Fibroblast of the aortic adventitia (primary cell): ENCODE results near the gene PGAM4. TPM values are rescaled to one million over a fixed set of nuclear protein-coding genes. Genes with fewer than 3 reads are reported as not detected.
"Not testable (repeated sequence)": the region's sequence is repeated elsewhere in the genome, so short reads cannot be mapped to it uniquely, and the experiment has no call there.

Source experiments
- DNase-seq: peaks from one replicate; pipeline ENCODE4 v3.0.0-alpha.2; 2010; ENCODE audit warnings: low read depth
- H3K4me3 ChIP-seq: 2 replicates; pipeline ENCODE4 v1.5.1; 2011; ENCODE audit warnings: low read depth, mild to moderate bottlenecking, control low read depth, low read length, moderate library complexity
- total RNA-seq: library from RNA; depleted of rRNA; stranded (reverse); fragments of >200 nt; gene quantifications from 2 replicates; pipeline ENCODE4 v1.2.3, GENCODE V29; 2012; ENCODE audit warnings: low replicate concordance
- TF ChIP-seq, protein P1 (sequence below): IDR thresholded peaks from 2 replicates; pipeline ENCODE4 v1.5.1; 2011; ENCODE audit warnings: mild to moderate bottlenecking, low read length, control low read depth, inconsistent platforms; ENCODE audit not compliant: insufficient read depth

Gene PGAM4
- total RNA-seq, 1 donor = not detected

DNA sequence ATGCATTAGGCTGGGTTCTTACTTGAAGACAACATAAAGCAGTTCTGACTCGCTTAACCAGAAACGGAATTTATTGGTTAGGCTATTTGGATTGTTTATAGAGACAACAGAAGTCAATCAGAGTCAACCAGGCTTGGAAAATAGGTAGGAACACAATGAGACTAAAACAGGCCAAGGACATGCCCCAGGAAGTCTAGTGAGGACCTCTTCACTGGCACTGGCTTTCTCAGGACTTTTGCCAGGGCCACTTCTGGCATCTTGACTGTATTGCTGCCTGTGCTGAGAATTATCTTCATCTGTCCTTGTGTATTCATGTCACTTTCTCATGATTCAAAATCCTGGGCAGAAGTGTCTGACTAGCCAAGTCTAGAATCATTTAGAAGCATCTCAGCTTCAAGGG lies 19.6 kb downstream of the PGAM4 start:
- no peak overlapping the region for H3K4me3 ChIP-seq
- no peak for DNase-seq
- TF ChIP-seq, protein P1, sequence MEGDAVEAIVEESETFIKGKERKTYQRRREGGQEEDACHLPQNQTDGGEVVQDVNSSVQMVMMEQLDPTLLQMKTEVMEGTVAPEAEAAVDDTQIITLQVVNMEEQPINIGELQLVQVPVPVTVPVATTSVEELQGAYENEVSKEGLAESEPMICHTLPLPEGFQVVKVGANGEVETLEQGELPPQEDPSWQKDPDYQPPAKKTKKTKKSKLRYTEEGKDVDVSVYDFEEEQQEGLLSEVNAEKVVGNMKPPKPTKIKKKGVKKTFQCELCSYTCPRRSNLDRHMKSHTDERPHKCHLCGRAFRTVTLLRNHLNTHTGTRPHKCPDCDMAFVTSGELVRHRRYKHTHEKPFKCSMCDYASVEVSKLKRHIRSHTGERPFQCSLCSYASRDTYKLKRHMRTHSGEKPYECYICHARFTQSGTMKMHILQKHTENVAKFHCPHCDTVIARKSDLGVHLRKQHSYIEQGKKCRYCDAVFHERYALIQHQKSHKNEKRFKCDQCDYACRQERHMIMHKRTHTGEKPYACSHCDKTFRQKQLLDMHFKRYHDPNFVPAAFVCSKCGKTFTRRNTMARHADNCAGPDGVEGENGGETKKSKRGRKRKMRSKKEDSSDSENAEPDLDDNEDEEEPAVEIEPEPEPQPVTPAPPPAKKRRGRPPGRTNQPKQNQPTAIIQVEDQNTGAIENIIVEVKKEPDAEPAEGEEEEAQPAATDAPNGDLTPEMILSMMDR = no peak

DNA sequence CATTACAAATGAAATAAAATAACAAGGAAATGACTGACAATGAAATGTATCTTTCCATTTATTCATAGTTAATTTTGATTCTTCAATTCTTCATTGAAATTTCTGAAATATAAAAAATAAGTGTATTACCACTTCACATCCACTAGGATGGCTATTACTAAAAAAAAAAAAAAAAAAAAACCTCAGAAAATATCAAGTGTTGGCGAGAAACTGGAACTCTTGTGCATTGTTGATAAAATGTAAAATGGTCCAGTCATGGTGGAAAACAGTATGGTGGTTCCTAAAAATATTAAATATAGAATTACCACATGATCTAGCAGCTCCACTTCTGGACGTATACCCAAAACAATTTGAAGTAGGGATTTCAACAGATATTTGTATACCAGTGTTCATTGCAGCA lies 22.9 kb downstream of the PGAM4 start:
- no peak overlapping the region for H3K4me3 ChIP-seq
- DNase-seq = no peak
- TF ChIP-seq, protein P1 = peak; percentile 18

DNA sequence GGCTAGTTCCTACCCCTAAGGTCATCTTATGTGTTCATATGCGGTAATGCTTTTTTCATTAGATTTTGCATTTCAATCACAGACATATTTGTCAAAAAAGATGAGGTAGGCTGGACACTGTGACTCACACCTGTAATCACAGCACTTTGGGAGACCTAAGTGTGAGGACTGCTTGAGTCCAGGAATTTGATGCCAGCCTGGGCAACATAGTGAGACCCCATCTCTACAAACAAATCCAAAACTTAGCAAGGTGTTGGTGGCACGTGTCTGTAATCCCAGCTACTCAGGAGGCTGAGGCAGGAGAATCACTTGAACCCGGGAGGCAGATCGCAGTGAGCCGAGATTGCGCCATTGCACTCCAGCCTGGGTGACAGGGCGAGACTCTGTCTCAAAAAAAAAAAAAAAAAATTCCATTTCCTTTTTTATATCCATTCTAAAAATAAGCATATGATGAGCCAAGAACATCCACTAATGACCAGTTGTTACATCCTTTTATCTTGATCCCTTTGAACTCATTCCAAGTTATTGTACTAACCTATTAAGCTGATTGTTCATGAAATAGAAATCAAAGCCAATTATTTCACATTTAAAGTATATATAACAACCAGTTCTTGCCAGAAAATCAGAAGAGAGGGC lies 23.4 kb downstream of the PGAM4 start:
- H3K4me3 ChIP-seq = no peak overlapping the region
- TF ChIP-seq, protein P1 = no peak
- no peak for DNase-seq

DNA sequence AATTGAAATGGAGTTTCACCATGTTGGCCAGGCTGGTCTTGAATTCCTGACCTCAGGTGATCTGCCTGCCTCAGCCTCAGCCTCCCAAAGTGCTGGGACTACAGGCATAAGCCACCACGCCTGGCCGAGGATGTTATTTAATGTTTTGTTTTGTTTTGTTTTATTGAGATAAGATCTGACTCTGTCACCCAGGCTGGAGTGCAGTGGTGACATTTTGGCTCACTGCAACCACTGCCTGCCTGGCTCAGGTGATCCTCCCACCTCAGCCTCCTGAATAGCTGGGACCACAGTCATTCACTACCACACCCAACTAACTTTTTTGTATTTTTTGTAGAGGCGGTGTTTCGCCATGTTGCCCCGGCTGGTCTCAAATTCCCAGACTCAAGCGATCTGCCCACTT lies 24.4 kb downstream of the PGAM4 start:
- not testable (repeated sequence) for DNase-seq, H3K4me3 ChIP-seq

DNA sequence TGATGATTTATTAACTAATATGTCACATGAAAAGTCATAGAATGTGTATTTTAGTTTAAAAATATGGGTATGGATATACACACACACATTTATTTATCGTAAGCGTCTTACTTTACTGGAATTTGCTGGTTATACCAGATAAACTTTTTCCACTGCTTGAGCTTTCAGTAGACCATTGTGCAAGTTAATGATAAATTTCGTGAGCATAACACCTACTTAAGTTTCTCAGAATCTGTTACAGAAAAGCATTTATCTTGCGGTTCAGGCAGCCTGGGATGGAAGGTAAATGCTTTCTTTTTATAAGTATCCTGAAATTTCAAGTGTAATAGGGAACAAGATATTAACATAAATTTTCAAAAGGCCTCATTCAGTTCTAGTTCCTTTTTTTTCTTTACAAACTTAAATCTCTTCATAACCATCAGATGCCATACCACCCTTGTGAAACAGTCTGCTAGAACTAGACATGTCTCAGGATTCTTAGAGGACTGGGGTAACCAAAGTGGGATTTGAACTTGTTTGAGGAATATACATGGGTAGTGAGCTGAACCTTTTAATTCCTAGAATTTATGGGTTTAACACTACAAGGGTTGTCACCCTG lies 31.3 kb downstream of the PGAM4 start:
- TF ChIP-seq, protein P1 = no peak

DNA sequence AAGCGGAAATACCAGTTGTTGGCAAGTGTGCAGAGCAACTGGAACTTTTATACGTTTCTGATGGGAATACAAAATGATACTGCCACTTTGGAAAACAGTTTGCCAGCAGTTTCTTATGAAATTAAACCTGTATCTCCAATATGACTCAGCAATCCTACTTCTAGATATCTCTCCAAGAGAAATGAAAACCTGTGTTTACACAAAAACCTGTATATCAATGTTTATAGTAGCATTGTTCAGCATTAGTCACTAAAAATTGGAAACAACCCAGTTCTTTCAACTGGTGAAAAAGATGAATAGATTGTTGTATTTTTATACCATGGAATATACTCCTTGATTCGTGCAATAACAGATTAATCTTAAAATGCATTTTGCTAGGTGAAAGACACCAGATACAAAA lies 32.1 kb downstream of the PGAM4 start:
- TF ChIP-seq, protein P1 = no peak
- peak; percentile 74 for DNase-seq
- H3K4me3 ChIP-seq = no peak overlapping the region

More for the DNA sequence above, 31.3 kb downstream of the PGAM4 start:
- H3K4me3 ChIP-seq = no peak overlapping the region
- DNase-seq = no peak

DNA sequence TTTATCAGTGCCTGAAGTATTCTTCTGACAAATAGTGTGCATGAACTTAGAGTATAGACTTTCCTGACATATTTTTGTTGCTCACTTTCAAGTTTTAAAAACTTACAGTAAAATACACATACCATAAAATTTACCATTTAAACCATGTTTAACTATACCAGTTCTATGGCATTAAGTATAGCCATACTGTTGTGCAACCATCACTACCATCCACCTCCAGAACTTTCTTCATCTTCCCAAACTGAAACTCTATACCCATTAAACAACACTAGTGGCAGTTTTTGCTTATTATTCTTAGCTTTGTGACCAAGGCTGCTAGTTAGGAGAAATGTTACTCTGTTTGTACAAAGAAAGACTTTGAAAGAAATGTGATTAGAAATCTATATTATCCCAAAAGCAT lies 33.1 kb downstream of the PGAM4 start:
- H3K4me3 ChIP-seq = no peak overlapping the region
- TF ChIP-seq, protein P1 = no peak
- DNase-seq = no peak
